GM12891 (cell line): ENCODE results near the gene CDH13.

Experiments
- DNase-seq: peaks from one replicate; pipeline ENCODE4 v3.0.0; 2011; ENCODE audit warnings: low spot score; ENCODE audit not compliant: insufficient read length
- FAIRE-seq: peaks from 2 replicates; lab custom pipeline; 2011; peaks lifted over from hg19 to GRCh38; lab: Jason Lieb, UNC
- PAX5 ChIP-seq: IDR thresholded peaks from 2 replicates; pipeline ENCODE4 v1.6.1; 2011; ENCODE audit warnings: low read length, moderate library complexity, mild to moderate bottlenecking; ENCODE audit not compliant: insufficient read depth, severe bottlenecking
- POLR2A ChIP-seq: IDR thresholded peaks from 2 replicates; pipeline ENCODE4 v1.6.1; 2011; ENCODE audit warnings: low read depth, low read length, control low read depth
- POLR2AphosphoS5 ChIP-seq: IDR thresholded peaks from 2 replicates; pipeline ENCODE4 v1.6.1; 2011; ENCODE audit warnings: low read depth, low read length, control low read depth
- POU2F2 ChIP-seq: IDR thresholded peaks from 2 replicates; pipeline ENCODE4 v1.6.1; 2011; ENCODE audit warnings: low read depth, mild to moderate bottlenecking, control low read depth, low read length, moderate library complexity
- SPI1 ChIP-seq: IDR thresholded peaks from 2 replicates; pipeline ENCODE4 v1.6.1; 2011; ENCODE audit warnings: low read depth, low read length, control low read depth
- TAF1 ChIP-seq: IDR thresholded peaks from 2 replicates; pipeline ENCODE4 v1.6.1; 2011; ENCODE audit warnings: low read depth, low read length, control low read depth

Gene CDH13

DNA sequence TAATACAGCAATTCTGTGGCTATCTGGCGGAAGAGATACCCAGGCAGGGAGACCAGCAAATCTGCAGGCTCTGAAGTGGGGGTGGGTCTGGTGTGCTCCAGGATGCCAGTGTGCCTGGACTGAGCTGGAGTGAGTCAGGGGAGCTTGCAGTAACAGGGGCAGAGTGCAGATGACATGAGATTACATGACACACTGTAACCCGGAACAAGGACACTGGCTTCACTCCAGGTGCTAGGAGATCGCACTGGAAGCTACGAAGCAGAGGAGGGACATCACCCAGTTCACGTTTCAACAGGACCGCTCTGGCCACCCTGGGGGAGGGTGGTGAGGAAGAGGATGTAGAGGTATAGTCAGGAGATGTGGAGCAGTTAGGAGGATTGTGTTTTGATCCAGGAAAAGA lies 475.6 kb downstream of the CDH13 start:
- FAIRE-seq (no peak), DNase-seq (no peak)
- TF ChIP-seq POLR2A (no peak), PAX5 (no peak), TAF1 (no peak), SPI1 (no peak), POU2F2 (no peak), POLR2AphosphoS5 (no peak)

DNA sequence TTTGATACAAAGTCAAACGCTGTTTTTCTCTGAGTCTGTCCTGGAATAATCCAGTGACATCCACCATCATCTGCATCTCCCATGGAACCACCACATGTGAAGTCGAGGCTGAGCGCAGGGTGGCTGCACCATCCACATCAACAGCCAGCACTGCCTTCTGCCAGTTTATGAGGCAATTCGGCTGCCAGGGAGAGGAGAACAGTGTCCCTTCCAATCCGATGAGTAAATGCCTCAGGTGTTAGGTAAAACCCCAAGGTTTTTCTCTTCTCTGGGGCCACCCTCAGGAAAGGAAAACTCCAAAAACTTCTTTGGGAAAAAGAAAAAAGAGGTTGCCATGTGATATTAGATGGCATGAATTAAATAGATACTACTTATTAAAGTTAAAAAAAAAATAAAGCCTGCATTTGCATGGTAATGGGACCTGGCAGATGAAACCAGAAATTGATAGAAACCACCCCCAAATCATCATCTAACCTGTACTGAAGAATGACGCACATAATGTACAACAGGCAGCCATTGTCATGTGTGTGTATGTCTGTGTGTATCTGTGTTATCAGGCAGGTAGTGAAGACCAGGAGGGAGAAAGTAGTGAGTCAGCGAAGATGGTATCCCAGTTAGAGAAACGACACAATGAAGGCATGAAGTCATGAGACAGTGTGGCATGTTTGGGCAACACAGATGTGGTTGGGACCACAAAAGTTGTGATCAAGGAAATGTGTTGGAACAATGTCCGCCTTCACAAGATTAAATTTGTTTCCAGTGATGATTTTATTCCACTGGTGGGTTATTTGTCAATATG lies 478.7 kb downstream of the CDH13 start:
- TF ChIP-seq POLR2AphosphoS5 = no peak
- TF ChIP-seq POLR2A = no peak
- no peak for TF ChIP-seq POU2F2
- no peak for TF ChIP-seq TAF1
- DNase-seq (no peak), FAIRE-seq (no peak)

DNA sequence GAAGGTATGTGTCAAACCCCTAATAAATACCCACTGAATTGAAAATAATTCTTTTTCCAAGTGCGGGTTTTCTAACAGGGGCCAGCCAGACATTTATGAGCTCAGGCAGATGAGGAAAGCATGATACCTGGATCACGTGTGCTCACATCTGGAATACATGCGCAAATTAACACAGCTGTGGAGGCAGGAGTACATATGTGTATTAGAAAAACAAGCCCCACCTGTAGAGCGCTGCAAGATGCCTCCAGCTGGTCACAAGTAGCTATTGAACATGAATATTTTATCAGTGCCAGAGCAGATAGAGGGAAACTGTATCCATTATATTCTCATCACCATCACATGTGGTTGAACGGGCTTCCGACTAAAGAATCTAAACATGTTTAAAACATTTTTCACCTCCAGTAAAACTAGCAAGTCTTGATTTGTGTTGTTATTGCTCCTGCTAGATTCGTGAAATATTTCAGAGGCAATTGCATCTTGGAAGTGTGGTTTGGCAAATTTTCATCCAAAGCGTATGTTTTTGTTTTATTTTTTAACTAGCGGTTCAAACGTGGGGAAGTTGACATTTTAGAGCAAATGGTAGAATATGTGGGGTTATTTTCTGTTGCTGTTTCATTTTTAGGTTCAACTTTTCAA lies 482.8 kb downstream of the CDH13 start:
- no peak for FAIRE-seq
- DNase-seq = no peak
- TF ChIP-seq POLR2A = no peak
- no peak for TF ChIP-seq PAX5
- no peak for TF ChIP-seq POLR2AphosphoS5
- TF ChIP-seq SPI1 = no peak
- TF ChIP-seq POU2F2 = no peak
- no peak for TF ChIP-seq TAF1

DNA sequence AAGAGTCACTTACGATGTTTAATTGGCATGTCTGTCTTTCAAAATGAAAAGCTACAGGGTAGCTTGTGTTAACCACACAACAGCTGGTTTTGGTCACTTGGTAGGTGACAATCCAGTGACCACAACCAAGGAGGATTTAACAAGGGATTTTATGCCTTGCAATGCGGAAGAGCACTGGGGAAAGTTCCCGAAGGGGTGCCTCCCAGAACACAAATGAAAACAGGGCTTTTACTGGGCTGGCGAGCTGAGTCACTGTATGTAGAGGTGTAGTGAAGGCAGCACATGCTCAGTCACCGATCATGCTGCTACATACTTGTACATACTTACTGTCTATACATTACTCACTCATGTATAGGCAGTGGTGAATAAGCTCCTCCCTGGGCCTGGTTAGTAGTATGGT lies 483.5 kb downstream of the CDH13 start:
- no peak for DNase-seq
- FAIRE-seq = no peak
- TF ChIP-seq TAF1 (no peak), PAX5 (no peak), SPI1 (no peak), POLR2A (no peak), POLR2AphosphoS5 (no peak), POU2F2 (no peak)

DNA sequence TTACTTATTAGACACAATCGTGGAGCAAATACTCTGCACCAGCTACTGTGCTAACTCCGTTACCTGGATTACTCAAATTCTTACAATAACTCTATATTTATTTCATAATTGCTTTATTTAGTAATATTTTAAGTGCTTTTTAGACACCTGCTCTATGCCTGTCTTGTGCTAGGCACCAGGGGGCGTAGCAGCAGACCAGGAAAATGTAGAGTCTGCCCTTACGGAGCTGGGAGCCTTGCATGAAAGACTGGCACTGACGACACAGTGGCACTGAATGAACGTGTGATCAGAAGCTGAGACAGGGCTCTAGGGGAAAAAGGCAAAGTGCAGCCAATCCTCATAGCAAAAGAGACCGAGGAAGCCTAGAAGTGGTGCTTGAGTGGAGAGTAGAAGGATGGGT lies 486.5 kb downstream of the CDH13 start:
- no peak for FAIRE-seq
- TF ChIP-seq POU2F2 (no peak), PAX5 (no peak), POLR2A (no peak), SPI1 (no peak), POLR2AphosphoS5 (no peak)
- DNase-seq = no peak

DNA sequence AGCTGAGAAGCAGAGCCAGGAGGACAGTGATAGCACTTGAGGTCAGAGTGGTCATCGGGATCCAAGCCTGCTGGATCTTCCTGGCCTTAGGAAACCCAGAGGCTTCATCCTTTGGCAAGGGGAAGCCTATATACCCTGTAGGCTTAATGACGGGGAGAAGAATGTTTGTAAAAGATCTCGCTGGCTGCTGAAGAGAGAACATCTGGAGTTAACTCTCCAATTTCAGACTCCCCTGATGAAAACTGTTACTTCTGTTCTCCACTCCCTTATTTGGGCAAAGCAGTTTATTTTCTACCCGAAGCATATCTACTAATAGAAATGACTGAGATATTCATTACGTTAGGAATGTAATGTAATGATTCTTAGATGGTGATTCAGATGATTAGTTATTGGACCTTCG lies 487.0 kb downstream of the CDH13 start:
- DNase-seq (no peak), FAIRE-seq (no peak)
- TF ChIP-seq TAF1 (no peak), POLR2A (no peak), SPI1 (no peak)

DNA sequence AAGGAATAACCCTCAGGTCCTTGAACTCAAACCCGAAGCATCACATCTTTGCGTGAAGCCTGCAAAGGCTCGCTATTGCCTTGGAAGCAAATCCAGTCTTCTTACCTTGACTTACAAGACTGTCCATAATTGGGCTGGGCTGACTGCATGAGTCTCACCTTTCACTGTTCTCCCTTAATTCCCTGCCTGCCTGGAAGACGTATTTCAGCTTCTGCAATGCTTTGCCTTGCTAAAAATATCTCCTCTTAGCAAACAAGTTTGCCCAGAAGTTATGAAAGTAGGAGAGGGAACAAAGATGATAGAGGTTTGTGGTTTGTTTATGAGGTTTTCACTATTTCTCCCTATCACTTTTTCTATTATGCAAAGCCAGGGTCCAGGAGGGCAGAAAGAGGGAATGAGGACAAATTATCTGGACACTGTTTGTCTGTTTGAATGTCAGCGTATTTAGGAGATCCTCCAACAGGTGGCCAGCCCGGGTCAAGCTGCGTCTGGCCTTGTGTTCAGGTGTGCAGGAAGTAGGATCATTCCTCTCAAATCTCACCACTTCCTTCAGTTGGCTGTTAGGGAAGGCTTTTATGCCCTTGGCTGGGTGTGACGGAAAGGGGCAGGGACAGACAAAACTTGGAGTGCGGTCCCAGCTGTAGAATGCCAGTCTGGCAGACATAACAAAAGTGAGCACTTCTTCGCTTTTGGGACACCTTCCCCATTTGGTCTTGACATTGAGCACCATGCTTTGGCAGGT lies 488.9 kb downstream of the CDH13 start:
- FAIRE-seq (no peak), DNase-seq (no peak)
- TF ChIP-seq POLR2AphosphoS5 (no peak), POLR2A (no peak), POU2F2 (no peak), SPI1 (no peak), TAF1 (no peak), PAX5 (no peak)

DNA sequence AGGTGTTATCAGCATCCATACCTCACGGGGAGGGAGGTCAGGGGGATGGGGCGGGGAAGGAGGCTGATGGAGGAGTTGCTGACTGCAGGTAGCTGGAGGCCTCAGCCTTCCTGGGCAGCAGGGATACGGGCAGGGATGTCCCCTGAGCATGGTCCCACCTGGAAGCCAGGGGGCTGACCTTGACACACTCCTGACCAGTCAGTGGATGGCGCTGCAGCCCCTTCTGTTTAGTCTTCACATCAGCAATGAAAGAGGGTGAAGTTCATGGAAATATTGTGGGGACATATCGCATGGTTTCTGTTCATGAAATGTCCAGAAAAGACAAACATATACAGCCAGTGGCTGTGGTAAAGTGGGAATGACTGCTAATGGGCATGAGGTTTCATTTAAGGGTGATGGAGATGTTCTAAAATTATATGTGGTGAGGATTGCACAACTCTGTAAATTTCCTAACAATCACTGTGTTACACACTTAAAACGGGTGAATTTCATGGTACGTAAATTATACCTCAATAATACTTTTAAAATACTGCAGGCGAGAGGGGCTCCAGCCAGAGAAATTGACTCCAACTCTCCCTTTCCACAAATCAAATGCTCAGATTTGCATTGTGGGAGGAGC lies 489.6 kb downstream of the CDH13 start:
- FAIRE-seq (no peak), DNase-seq (no peak)
- TF ChIP-seq PAX5 (no peak), SPI1 (no peak), POLR2A (no peak), POU2F2 (no peak), TAF1 (no peak), POLR2AphosphoS5 (no peak)

DNA sequence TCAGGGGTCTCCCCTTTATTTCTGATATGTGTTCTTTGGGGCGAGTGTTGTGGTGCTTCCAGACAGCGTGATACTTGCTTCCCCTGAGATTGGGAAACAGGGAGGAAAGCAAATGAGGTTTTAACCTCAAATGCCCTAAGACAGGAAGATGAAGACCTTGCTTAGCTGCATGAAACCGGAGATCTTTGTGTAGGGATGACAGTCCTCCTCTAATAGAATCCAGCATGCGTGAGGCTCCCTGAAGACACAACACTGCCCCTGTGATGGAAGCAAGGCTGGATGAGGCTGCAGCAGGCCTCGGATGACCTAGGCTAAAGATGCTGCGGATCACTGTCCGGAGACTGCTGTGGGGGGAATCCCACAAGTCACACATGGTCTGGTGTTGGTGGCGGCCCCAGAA lies 491.0 kb downstream of the CDH13 start:
- no peak for DNase-seq
- no peak for TF ChIP-seq POLR2AphosphoS5
- no peak for TF ChIP-seq POLR2A
- no peak for TF ChIP-seq PAX5
- no peak for TF ChIP-seq TAF1
- no peak for TF ChIP-seq SPI1
- TF ChIP-seq POU2F2 = no peak
- no peak for FAIRE-seq

DNA sequence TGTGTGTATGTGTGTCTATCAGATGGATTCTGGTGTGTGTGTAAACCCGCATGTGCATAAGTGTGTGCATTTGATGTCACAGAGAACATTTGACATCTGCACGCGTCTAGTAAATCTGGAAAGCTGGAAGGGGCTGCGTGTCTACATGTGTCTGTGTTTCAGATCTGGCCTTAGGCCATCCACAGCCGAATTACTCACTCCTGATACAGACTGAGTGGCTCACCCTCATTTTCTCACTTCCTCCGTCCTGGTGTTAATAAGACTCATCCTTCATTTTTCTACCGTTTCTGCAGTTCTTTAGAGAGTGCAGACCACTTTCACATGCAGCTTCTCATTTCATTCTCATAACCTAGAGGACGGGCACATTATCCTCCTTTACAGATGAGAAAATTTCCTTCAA lies 491.6 kb downstream of the CDH13 start:
- DNase-seq (no peak), FAIRE-seq (no peak)
- no peak for TF ChIP-seq POLR2A
- TF ChIP-seq TAF1 = no peak
- TF ChIP-seq SPI1 = no peak
- TF ChIP-seq POLR2AphosphoS5 = no peak
- no peak for TF ChIP-seq PAX5
- no peak for TF ChIP-seq POU2F2
